ENCODE data around the gene DRD4.

GRCh38 chr11:616320-617198 is 20.5 kb upstream of the DRD4 start:
- TF ChIP-seq EZH2 (IDR thresholded peaks at IDR 0.05; ENCODE audit: borderline replicate concordance, insufficient read depth, low read depth, low read length, poor library complexity, severe bottlenecking) (no peak), CTCF (IDR thresholded peaks at IDR 0.05) (no peak)

All from B cell (primary cell).